ENCODE results near the gene ADGRL3.

The ADGRL3 gene

GRCh38 chr4:61251129-61251528, 51.0 kb downstream of the ADGRL3 start:
- Mint-ChIP-seq H3K36me3 (ENCODE audit: insufficient read depth) (no peaks in the 10 kb centered on the region), H3K4me3 (no peak overlapping the region), H3K27me3 (no peaks in the 10 kb centered on the region), H3K4me1 (no peaks in the 10 kb centered on the region), H3K9me3 (peaks cover 10% of the 10 kb centered on the region), H3K27ac (ENCODE audit: low read depth) (no peak overlapping the region)
- ATAC-seq (replicated peaks; ENCODE audit: extremely low read depth, poor library complexity, severe bottlenecking): no peak
- no peak for DNase-seq (ENCODE audit: low spot score in 2 of 2)

DNA sequence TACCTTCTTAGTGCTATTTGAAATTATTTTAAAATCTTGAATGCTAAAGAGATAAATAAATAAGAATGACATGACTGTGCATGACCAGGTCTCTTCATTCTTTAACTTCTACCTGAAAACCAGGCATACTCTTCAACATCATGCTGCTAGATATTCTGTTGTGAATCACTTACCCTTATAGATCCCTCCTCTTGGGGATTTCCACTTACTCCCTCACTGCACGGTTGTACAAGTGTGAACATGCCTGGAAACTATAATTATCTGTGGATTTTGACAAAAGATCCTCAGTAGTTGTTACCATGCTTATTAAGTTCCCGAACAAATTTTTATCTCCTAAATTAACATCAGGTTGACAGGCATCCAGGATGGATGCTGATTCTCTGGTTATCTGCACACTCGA, 54.3 kb downstream of the ADGRL3 start:
- ATAC-seq (replicated peaks; ENCODE audit: extremely low read depth, poor library complexity, severe bottlenecking) (no peak), DNase-seq (ENCODE audit: low spot score in 2 of 2) (no peak)
- Mint-ChIP-seq H3K36me3 (ENCODE audit: insufficient read depth) (no peaks in the 10 kb centered on the region), H3K4me1 (no peaks in the 10 kb centered on the region), H3K9me3 (peaks cover 14% of the 10 kb centered on the region), H3K27ac (ENCODE audit: low read depth) (no peak overlapping the region), H3K4me3 (no peak overlapping the region), H3K27me3 (no peaks in the 10 kb centered on the region)

GRCh38 chr4:61273233-61273632, 73.1 kb downstream of the ADGRL3 start:
- H3K4me1 Mint-ChIP-seq: no peaks in the 10 kb centered on the region
- no peak for ATAC-seq (replicated peaks; ENCODE audit: extremely low read depth, poor library complexity, severe bottlenecking)
- peaks cover 7% of the 10 kb centered on the region for H3K9me3 Mint-ChIP-seq
- H3K4me3 Mint-ChIP-seq: no peak overlapping the region
- H3K36me3 Mint-ChIP-seq (ENCODE audit: insufficient read depth): no peaks in the 10 kb centered on the region
- DNase-seq (ENCODE audit: low spot score in 2 of 2): no peak
- no peaks in the 10 kb centered on the region for H3K27me3 Mint-ChIP-seq
- no peak overlapping the region for H3K27ac Mint-ChIP-seq (ENCODE audit: low read depth)

GRCh38 chr4:61274286-61274685, 74.2 kb downstream of the ADGRL3 start:
- Mint-ChIP-seq H3K27me3 (no peaks in the 10 kb centered on the region), H3K27ac (ENCODE audit: low read depth) (no peak overlapping the region), H3K4me1 (no peaks in the 10 kb centered on the region), H3K9me3 (peaks cover 7% of the 10 kb centered on the region), H3K36me3 (ENCODE audit: insufficient read depth) (no peaks in the 10 kb centered on the region), H3K4me3 (no peak overlapping the region)
- ATAC-seq (replicated peaks; ENCODE audit: extremely low read depth, poor library complexity, severe bottlenecking): no peak
- DNase-seq (ENCODE audit: low spot score in 2 of 2): no peak

GRCh38 chr4:61275241-61275640, 75.1 kb downstream of the ADGRL3 start:
- Mint-ChIP-seq H3K9me3 (peaks cover 7% of the 10 kb centered on the region), H3K4me1 (no peaks in the 10 kb centered on the region), H3K4me3 (no peak overlapping the region), H3K36me3 (ENCODE audit: insufficient read depth) (no peaks in the 10 kb centered on the region), H3K27me3 (no peaks in the 10 kb centered on the region), H3K27ac (ENCODE audit: low read depth) (no peak overlapping the region)
- no peak for DNase-seq (ENCODE audit: low spot score in 2 of 2)
- no peak for ATAC-seq (replicated peaks; ENCODE audit: extremely low read depth, poor library complexity, severe bottlenecking)

- peaks cover 6% of the 10 kb centered on the region for H3K9me3 Mint-ChIP-seq
Measured at GRCh38 chr4:61276029-61276428, 75.9 kb downstream of the ADGRL3 start.

GRCh38 chr4:61277785-61278760, 77.9 kb downstream of the ADGRL3 start:
- no peak overlapping the region for H3K4me3 Mint-ChIP-seq
- no peaks in the 10 kb centered on the region for H3K9me3 Mint-ChIP-seq

More at GRCh38 chr4:61276029-61276428, 75.9 kb downstream of the ADGRL3 start:
- no peaks in the 10 kb centered on the region for H3K27me3 Mint-ChIP-seq
- H3K36me3 Mint-ChIP-seq (ENCODE audit: insufficient read depth): no peaks in the 10 kb centered on the region
- ATAC-seq (replicated peaks; ENCODE audit: extremely low read depth, poor library complexity, severe bottlenecking) (no peak), DNase-seq (ENCODE audit: low spot score in 2 of 2) (no peak)
- H3K27ac Mint-ChIP-seq (ENCODE audit: low read depth): no peak overlapping the region
- H3K4me3 Mint-ChIP-seq: no peak overlapping the region
- no peaks in the 10 kb centered on the region for H3K4me1 Mint-ChIP-seq

GRCh38 chr4:61292322-61292721, 92.2 kb downstream of the ADGRL3 start:
- H3K27ac Mint-ChIP-seq (ENCODE audit: low read depth): no peak overlapping the region
- H3K4me3 Mint-ChIP-seq: no peak overlapping the region
- H3K36me3 Mint-ChIP-seq (ENCODE audit: insufficient read depth): no peaks in the 10 kb centered on the region
- H3K4me1 Mint-ChIP-seq: no peaks in the 10 kb centered on the region
- ATAC-seq (replicated peaks; ENCODE audit: extremely low read depth, poor library complexity, severe bottlenecking) (no peak), DNase-seq (ENCODE audit: low spot score in 2 of 2) (no peak)
- no peaks in the 10 kb centered on the region for H3K27me3 Mint-ChIP-seq
- H3K9me3 Mint-ChIP-seq: peaks cover 11% of the 10 kb centered on the region

More at GRCh38 chr4:61277785-61278760, 77.9 kb downstream of the ADGRL3 start:
- Mint-ChIP-seq H3K36me3 (ENCODE audit: insufficient read depth) (no peaks in the 10 kb centered on the region), H3K27ac (ENCODE audit: low read depth) (no peak overlapping the region), H3K27me3 (no peaks in the 10 kb centered on the region), H3K4me1 (no peaks in the 10 kb centered on the region)
- no peak for ATAC-seq (replicated peaks; ENCODE audit: extremely low read depth, poor library complexity, severe bottlenecking)
- no peak for DNase-seq (ENCODE audit: low spot score in 2 of 2)

DNA sequence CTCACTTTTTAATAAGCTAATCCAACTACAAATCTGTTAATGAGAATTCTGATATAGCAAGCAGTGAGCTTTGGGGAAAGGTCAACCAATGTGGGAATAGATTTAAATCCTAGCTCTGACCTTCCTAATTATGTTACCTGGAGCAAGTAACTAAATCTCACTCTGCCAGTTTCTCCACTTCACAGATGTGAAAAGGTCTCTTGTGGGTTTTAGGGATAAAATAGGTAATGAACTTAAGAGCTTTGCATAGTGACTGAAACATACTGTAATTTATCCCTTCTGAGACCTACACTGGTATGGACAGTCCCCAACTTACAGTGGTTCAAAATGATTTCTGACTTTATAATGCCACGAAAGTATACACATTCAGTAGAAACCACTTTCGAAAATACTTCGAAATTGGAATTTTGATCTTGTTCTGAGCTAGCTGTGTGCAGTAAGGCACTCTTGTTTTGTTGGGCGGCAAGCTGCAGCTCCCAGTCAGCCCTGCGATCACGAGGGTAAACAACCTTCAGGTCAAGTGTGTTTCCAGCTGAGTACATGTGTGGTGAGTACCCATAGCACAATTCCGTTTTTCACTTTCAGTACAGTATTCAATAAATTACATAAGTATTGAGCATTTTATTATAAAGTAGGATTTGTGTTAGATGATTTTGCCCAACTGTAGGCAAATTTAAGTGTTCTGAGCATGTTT, 93.7 kb downstream of the ADGRL3 start:
- no peaks in the 10 kb centered on the region for H3K27me3 Mint-ChIP-seq
- H3K36me3 Mint-ChIP-seq (ENCODE audit: insufficient read depth): no peaks in the 10 kb centered on the region
- H3K4me1 Mint-ChIP-seq: no peaks in the 10 kb centered on the region
- DNase-seq (ENCODE audit: low spot score in 2 of 2) (no peak), ATAC-seq (replicated peaks; ENCODE audit: extremely low read depth, poor library complexity, severe bottlenecking) (no peak)
- H3K4me3 Mint-ChIP-seq: no peak overlapping the region
- no peak overlapping the region for H3K27ac Mint-ChIP-seq (ENCODE audit: low read depth)
- H3K9me3 Mint-ChIP-seq: peaks cover 11% of the 10 kb centered on the region

- no peak overlapping the region for H3K27ac Mint-ChIP-seq (ENCODE audit: low read depth)
- no peak overlapping the region for H3K4me3 Mint-ChIP-seq
- H3K27me3 Mint-ChIP-seq: no peaks in the 10 kb centered on the region
- no peaks in the 10 kb centered on the region for H3K4me1 Mint-ChIP-seq
- H3K9me3 Mint-ChIP-seq: peaks cover 11% of the 10 kb centered on the region
- no peak for ATAC-seq (replicated peaks; ENCODE audit: extremely low read depth, poor library complexity, severe bottlenecking)
- H3K36me3 Mint-ChIP-seq (ENCODE audit: insufficient read depth): no peaks in the 10 kb centered on the region
- no peak for DNase-seq (ENCODE audit: low spot score in 2 of 2)
Measured at GRCh38 chr4:61294936-61295335, 94.8 kb downstream of the ADGRL3 start.

DNA sequence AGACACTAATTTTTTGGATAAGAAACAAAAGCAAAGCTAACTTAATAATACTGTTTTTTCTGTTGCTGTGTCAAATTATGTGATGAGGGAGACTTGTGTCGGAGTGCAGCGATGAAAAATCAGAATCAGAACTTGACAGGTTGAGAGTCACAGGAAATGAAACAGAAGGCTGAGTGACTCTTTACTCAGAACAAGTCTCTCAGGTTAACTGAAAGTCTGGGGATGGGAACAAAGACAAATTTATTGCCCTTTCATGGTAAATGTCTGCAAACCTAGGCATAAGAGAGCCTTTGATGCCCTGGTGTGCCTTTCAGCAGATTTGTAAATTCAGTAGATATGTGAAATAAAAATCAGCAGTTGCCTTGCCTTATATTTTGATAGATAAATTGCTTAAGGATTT, 96.0 kb downstream of the ADGRL3 start:
- Mint-ChIP-seq H3K9me3 (peaks cover 11% of the 10 kb centered on the region), H3K27me3 (no peaks in the 10 kb centered on the region), H3K4me3 (no peak overlapping the region), H3K36me3 (ENCODE audit: insufficient read depth) (no peaks in the 10 kb centered on the region), H3K4me1 (no peaks in the 10 kb centered on the region), H3K27ac (ENCODE audit: low read depth) (no peak overlapping the region)
- ATAC-seq (replicated peaks; ENCODE audit: extremely low read depth, poor library complexity, severe bottlenecking): no peak
- DNase-seq (ENCODE audit: low spot score in 2 of 2): no peak

DNA sequence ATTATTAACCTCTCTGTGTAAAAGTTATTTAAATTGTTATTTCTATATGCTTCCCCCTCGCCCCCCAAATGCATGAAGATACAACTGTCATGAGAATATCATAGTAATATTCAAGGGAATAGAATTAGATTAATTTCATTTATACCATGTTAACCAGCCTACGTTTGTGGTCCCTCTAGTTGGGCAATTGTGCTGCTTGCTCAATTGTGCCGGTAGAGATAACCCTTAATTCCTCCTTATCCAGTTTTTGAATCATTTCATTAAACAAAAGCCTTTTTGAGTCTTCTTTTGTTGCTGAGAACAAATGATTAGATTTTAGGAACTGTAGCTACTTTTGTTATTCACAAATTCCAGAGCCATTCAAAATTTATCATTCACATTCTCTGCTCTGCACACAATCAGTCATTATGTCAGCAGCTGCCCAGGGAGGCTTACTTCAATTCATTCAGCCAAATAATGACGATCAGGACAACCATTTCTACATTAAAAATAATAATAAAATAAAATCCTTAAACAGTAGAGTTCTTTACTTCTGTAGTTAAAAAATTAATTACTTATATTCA, 98.1 kb downstream of the ADGRL3 start:
- DNase-seq (ENCODE audit: low spot score in 2 of 2) (no peak), ATAC-seq (replicated peaks; ENCODE audit: extremely low read depth, poor library complexity, severe bottlenecking) (no peak)
- no peak overlapping the region for H3K27ac Mint-ChIP-seq (ENCODE audit: low read depth)
- H3K4me1 Mint-ChIP-seq: no peaks in the 10 kb centered on the region
- H3K9me3 Mint-ChIP-seq: peaks cover 16% of the 10 kb centered on the region
- no peaks in the 10 kb centered on the region for H3K36me3 Mint-ChIP-seq (ENCODE audit: insufficient read depth)
- no peaks in the 10 kb centered on the region for H3K27me3 Mint-ChIP-seq
- H3K4me3 Mint-ChIP-seq: no peak overlapping the region
